Measurements from ENCODE around the gene MYMK. TPM values are rescaled to one million over a fixed set of nuclear protein-coding genes. Genes with fewer than 3 reads are reported as not detected.

The MYMK gene
- total RNA-seq, 2 donors from 2014 or later = not detected

DNA sequence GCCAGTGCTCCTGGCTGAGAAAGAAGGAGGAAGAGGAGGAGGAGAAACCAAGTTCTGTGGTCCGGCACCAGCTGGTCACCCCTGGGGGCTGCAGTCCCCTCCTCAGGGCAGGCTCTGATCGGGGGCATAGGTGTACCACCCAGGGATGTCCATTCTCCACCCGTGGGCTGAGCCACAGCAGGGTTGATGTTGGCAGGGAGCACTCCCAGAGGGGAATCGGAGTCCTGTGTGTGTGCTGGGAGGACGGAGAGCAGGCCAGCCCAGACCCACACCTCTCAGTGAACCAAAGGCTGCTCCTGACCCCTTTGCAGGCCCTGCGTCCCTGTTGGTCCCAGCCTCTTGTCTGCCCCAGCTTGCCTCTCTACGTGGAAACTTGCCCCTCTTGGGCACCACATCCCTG is 5.1 kb upstream of the MYMK start:
- Histone ChIP-seq H3K9ac (ENCODE audit: extremely low read depth, low read length, poor library complexity, severe bottlenecking) (no peak overlapping the region), H3K36me3 (ENCODE audit: control insufficient read depth, insufficient read depth, low read length) (no peaks in the 10 kb centered on the region), H3K27me3 (ENCODE audit: control insufficient read depth, insufficient read depth, low read length, poor library complexity, severe bottlenecking) (peaks cover 11% of the 10 kb centered on the region), H3K4me1 (ENCODE audit: control insufficient read depth, insufficient read depth, low read length) (peaks cover 13% of the 10 kb centered on the region), H3K27ac (ENCODE audit: low read depth, low read length) (no peak overlapping the region), H3K9me3 (ENCODE audit: control insufficient read depth, low read length) (no peaks in the 10 kb centered on the region), H3K4me3 (ENCODE audit: low read length) (no peak overlapping the region)
- 82 to 90% methylated on average over 4 to 7 of the region's 7 CpGs for WGBS, 2 experiments (ENCODE audit: insufficient coverage in 1 of 2, insufficient read length in 1 of 2)
- Mint-ChIP-seq H3K27me3 (ENCODE audit: insufficient read depth) (peaks cover 7% of the 10 kb centered on the region), H3K4me1 (peaks cover 22% of the 10 kb centered on the region), H3K36me3 (ENCODE audit: low read depth) (no peaks in the 10 kb centered on the region), H3K9me3 (no peaks in the 10 kb centered on the region), H3K4me3 (no peak overlapping the region), H3K27ac (no peak overlapping the region)
- no peak for DNase-seq
- TF ChIP-seq, protein P1, sequence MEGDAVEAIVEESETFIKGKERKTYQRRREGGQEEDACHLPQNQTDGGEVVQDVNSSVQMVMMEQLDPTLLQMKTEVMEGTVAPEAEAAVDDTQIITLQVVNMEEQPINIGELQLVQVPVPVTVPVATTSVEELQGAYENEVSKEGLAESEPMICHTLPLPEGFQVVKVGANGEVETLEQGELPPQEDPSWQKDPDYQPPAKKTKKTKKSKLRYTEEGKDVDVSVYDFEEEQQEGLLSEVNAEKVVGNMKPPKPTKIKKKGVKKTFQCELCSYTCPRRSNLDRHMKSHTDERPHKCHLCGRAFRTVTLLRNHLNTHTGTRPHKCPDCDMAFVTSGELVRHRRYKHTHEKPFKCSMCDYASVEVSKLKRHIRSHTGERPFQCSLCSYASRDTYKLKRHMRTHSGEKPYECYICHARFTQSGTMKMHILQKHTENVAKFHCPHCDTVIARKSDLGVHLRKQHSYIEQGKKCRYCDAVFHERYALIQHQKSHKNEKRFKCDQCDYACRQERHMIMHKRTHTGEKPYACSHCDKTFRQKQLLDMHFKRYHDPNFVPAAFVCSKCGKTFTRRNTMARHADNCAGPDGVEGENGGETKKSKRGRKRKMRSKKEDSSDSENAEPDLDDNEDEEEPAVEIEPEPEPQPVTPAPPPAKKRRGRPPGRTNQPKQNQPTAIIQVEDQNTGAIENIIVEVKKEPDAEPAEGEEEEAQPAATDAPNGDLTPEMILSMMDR (conservative IDR thresholded peaks at IDR 0.05) = no peak

DNA sequence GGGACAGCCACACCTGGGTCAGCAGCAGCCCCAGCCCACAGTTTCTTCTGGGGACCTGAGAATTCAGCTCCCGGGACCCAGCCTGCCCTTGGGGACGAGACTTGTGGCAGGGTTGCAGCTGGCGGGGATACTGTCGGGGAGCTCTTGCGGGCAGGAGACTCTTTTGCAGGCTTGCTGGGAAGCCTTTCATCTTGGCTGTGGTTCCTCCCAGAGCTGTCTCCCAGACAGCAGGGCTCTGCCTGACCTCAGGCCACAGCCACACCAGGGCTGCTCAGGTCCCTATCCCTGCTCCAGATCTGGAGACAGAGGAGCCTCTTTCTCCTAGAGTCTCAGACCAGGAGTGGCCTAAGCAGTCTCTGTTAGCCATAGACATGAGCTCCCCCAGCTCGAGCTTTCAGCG is 4.7 kb upstream of the MYMK start:
- H3K27me3 ChIP-seq (ENCODE audit: control insufficient read depth, insufficient read depth, low read length, poor library complexity, severe bottlenecking) = peaks cover 11% of the 10 kb centered on the region
- Mint-ChIP-seq H3K36me3 (ENCODE audit: low read depth) (no peaks in the 10 kb centered on the region), H3K4me3 (no peak overlapping the region), H3K4me1 (peaks cover 22% of the 10 kb centered on the region), H3K27me3 (ENCODE audit: insufficient read depth) (peaks cover 7% of the 10 kb centered on the region), H3K9me3 (no peaks in the 10 kb centered on the region), H3K27ac (no peak overlapping the region)
- TF ChIP-seq, protein P1 (conservative IDR thresholded peaks at IDR 0.05) = no peak
- peak; percentile 55 for DNase-seq
- WGBS, 2 experiments (ENCODE audit: insufficient coverage in 1 of 2, insufficient read length in 1 of 2) = 92 to 100% methylated on average over 7 of the region's 7 CpGs
- peaks cover 13% of the 10 kb centered on the region for H3K4me1 ChIP-seq (ENCODE audit: control insufficient read depth, insufficient read depth, low read length)
- H3K27ac ChIP-seq (ENCODE audit: low read depth, low read length) = no peak overlapping the region
- no peak overlapping the region for H3K4me3 ChIP-seq (ENCODE audit: low read length)
- H3K36me3 ChIP-seq (ENCODE audit: control insufficient read depth, insufficient read depth, low read length) = no peaks in the 10 kb centered on the region
- H3K9ac ChIP-seq (ENCODE audit: extremely low read depth, low read length, poor library complexity, severe bottlenecking) = no peak overlapping the region
- no peaks in the 10 kb centered on the region for H3K9me3 ChIP-seq (ENCODE audit: control insufficient read depth, low read length)

DNA sequence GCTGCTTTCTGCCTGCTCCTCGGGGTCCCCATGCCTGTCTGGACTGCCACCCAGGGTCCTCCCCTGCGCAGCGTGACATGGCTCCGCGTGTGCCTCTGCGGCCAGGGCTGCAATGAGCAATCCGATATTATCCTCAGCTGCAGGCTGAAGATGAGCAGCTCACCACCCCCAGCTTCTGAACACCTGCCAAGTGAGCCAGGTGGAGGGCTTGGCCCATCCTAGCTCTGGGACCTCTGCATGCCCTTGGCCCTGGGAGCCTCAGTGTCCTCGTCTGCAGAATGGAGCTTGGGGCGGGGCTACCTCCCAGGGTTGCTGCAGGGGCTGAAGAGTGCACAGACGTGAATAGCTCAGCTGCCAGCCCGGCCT is 4.1 kb upstream of the MYMK start:
- Mint-ChIP-seq H3K9me3 (no peaks in the 10 kb centered on the region), H3K4me1 (peaks cover 22% of the 10 kb centered on the region), H3K4me3 (no peak overlapping the region), H3K27me3 (ENCODE audit: insufficient read depth) (peaks cover 7% of the 10 kb centered on the region), H3K36me3 (ENCODE audit: low read depth) (no peaks in the 10 kb centered on the region), H3K27ac (no peak overlapping the region)
- H3K9me3 ChIP-seq (ENCODE audit: control insufficient read depth, low read length) = no peaks in the 10 kb centered on the region
- no peak overlapping the region for H3K9ac ChIP-seq (ENCODE audit: extremely low read depth, low read length, poor library complexity, severe bottlenecking)
- H3K4me1 ChIP-seq (ENCODE audit: control insufficient read depth, insufficient read depth, low read length) = peaks cover 13% of the 10 kb centered on the region
- H3K4me3 ChIP-seq (ENCODE audit: low read length) = no peak overlapping the region
- 79 to 90% methylated on average over 3 to 11 of the region's 11 CpGs for WGBS, 2 experiments (ENCODE audit: insufficient coverage in 1 of 2, insufficient read length in 1 of 2)
- no peak overlapping the region for H3K27ac ChIP-seq (ENCODE audit: low read depth, low read length)
- TF ChIP-seq, protein P1 (conservative IDR thresholded peaks at IDR 0.05) = no peak
- H3K27me3 ChIP-seq (ENCODE audit: control insufficient read depth, insufficient read depth, low read length, poor library complexity, severe bottlenecking) = peaks cover 7% of the 10 kb centered on the region
- DNase-seq = peak; percentile 53
- no peaks in the 10 kb centered on the region for H3K36me3 ChIP-seq (ENCODE audit: control insufficient read depth, insufficient read depth, low read length)
